CD4-positive, alpha-beta T cell treated with Interleukin-15 for 4 hours (primary cell): ENCODE results near the gene GDF15.
"Not testable (repeated sequence)": the region's sequence is repeated elsewhere in the genome, so short reads cannot be mapped to it uniquely, and the experiment has no call there.

Source experiments
- DNase-seq: peaks from one replicate; pipeline ENCODE4 v3.0.0-alpha.2; 2020; ENCODE audit warnings: low spot score

The GDF15 gene

GRCh38 chr19:18385675-18386542, at the start of gene GDF15:
Gene GDF15 (plus strand): TSS chr19:18386158. CDS start chr19:18386190, 32 bp downstream.
- no peak for DNase-seq

DNA sequence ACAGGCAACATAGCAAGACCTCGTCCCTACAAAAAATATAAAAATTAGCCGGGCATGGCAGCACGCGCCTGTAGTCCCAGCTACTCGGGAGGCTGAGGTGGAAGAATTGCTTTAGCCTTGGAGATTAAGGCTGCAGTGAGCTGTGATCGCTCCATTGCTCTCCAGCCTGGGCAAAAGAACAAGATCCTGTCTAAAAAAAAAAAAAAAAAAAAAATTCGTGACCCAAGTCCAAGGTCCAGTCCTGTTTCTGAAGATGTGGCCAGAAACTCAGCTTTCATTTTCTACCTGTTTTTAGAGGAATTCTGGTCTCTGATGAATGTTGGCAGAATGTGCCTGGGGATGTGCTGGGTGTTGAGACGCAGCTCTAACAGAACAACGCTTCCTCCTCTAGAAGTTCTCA, 47.4 kb upstream of the GDF15 start:
- no peak for DNase-seq

DNA sequence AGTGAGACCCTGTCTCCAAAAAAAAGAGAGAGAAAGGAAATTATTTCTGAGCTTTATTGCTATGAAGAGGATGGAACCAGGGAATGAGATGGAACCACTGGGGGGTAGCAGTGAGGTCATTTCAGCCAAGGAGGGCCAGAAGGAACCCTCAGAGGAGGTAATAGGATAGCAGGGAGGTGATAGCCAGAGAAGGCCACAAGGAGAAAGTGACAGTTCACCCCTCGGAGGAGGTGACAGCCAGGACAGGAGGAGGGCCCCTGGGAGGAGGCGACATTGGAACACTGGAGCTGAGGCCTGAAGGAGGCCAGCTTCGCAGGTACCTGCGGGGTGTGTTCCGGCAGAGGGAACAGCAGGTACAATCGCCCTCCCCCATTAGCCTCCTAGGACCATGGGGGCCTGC, 46.2 kb upstream of the GDF15 start:
- DNase-seq, result no peak

- DNase-seq, result peak; percentile 58
These were observed 45.6 kb upstream of the GDF15 start, which contains the start of gene PGPEP1 for GRCh38 chr19:18340190-18340989. Gene PGPEP1 (plus strand): TSS chr19:18340598. CDS start chr19:18340682, 84 bp downstream.

GRCh38 chr19:18340990-18341868, 44.7 kb upstream of the GDF15 start:
- DNase-seq, result peak; percentile 73

- DNase-seq, result no peak
These were observed 43.8 kb upstream of the GDF15 start for GRCh38 chr19:18342090-18342632.

DNA sequence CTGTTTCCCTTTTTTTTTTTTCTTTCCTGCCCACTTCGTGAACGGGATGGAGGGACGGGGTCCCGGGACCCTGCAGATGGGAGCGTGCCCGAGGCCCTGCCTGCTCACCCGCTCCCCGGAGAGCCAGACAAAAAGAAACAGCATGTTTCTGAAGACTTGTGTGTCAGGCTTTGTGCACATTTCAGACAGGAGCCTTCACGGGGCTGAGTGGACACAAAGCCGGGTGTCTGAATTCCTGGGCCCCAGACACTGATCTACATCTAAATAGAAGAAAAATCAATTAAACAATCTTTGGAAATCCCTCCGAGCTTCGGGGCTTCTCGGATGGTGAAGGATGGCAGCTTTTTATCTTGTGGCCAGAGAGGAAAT, 41.4 kb upstream of the GDF15 start:
- DNase-seq, result no peak

DNA sequence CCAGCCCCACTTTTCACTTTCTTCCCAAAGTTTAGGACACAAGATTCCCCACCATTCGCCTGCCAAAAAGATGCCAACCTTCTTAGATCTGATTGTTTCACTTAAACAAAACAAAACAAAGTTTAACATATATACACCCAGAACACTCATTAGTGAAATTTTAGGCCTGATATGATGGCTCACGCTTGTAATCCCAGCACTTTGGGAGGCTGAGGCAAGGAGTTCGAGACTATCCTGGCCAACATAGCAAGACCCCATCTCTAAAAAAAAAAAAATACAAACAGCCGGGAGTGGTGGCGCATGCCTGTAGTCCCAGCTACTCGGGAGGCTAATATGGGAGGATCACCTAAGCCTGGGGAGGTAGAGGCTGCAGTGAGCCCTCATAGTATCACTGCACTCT, 40.7 kb upstream of the GDF15 start:
- DNase-seq, result no peak

DNA sequence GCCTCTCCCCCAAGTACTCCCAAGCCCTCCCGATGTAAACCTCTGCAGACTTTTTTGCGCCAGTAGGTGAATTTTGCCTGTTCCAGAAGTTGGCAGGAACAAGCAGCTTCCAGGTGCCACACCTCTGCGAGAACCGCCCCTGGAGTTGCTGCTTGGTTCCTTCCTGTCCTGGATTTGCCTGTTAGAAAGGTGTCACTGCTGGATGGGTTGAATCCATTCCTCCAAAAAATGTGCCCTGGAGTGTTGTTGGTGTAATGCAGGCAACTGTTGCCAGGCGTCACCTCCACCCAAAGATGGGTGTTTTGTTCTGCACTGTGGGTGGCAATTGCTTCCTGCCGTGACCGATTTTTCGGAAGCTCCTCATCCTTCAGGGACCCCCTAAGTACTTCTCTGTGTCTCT, 39.9 kb upstream of the GDF15 start:
- DNase-seq, result no peak

- DNase-seq, result no peak
These were observed 37.8 kb upstream of the GDF15 start for GRCh38 chr19:18348171-18348570.

- not testable (repeated sequence) for DNase-seq
These were observed 37.1 kb upstream of the GDF15 start for GRCh38 chr19:18348818-18349339.

- DNase-seq, result peak; percentile 11
These were observed 36.3 kb upstream of the GDF15 start for GRCh38 chr19:18349524-18350128.

- DNase-seq, result no peak
These were observed 35.5 kb upstream of the GDF15 start for GRCh38 chr19:18350490-18350889.

DNA sequence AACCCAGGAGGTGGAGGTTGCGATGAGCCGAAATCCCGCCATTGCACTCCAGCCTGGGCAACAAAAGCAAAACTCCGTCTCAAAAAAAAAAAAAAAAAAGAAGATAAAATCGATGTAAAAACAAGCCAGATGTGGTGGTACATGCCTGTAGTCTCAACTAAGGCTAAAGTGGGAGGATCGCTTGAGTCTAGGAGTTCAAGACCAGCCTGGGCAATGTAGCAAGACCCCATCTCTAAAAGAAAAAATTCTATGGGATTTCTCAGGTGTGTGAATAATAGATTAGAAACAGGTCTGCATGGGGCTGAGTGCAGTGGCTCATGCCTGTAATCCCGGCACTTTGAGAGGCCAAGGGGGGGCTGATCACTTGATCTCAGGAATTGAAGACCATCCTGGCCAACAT, 34.4 kb upstream of the GDF15 start:
- no peak for DNase-seq

- DNase-seq, result no peak
These were observed 32.5 kb upstream of the GDF15 start for GRCh38 chr19:18353378-18354005.

GRCh38 chr19:18354743-18355142, 31.2 kb upstream of the GDF15 start:
- not testable (repeated sequence) for DNase-seq

- DNase-seq, result no peak
These were observed 28.9 kb upstream of the GDF15 start for GRCh38 chr19:18357041-18357440.

DNA sequence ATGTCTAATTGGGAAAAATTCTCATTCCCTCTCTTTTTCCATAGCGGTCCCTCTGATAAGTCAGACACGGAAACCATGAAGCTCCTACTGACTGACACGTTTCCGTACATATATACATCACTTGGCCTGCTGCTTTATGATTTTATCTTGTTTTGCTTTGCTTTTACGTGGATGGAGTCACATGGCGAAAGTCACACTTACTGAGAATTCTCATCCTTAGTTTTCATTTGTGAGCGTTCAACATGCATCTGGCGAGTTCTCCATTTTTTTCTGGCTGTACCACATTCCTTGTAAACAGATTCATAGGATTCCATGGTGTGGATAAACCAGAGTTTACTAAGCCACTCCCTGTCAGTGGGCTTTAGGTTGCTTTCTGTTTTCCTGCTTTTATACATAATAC, 24.3 kb upstream of the GDF15 start:
- no peak for DNase-seq

DNA sequence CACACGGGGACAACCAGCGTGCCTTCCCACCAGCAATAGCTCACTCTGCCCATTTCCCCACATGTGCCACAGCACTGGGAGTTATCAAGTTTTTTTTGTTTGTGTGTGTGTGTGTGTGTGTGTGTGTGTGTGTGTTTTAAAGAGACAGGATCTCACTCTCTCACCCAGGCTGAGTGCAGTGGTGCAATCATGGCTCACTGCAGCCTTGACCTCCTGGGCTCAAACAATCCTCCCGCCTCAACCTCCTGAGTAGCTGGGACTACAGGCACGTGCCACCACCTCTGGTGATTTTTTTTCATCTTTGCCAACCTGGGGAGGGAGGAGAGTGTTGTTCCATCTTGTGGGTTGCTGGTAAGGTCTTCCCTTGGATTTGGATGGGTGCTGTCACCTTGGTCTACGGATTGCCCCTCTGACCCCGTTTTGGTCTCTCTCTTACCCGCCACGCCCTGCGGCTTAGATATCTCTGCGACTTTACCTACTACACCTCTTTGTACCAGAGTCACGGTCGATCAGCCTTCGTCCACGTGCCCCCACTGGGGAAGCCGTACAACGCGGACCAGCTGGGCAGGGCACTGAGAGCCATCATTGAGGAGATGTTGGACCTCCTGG, 22.9 kb upstream of the GDF15 start:
- no peak for DNase-seq

GRCh38 chr19:18363787-18364186, 22.2 kb upstream of the GDF15 start:
- DNase-seq, result no peak
